Measurements from ENCODE around the gene GPR160.
A peak's percentile ranks its signal among the peaks of the same experiment; 100 is the strongest.

Gene GPR160

GRCh38 chr3:170128259-170128976 lies 90.6 kb downstream of the GPR160 start:
- peak; percentile 29 for DNase-seq

GRCh38 chr3:170128977-170129431 lies 91.2 kb downstream of the GPR160 start:
- peak; percentile 40 for DNase-seq

GRCh38 chr3:170130532-170130931 lies 92.7 kb downstream of the GPR160 start:
- no peak for DNase-seq

- peak; percentile 21 for DNase-seq
Observed at GRCh38 chr3:170132335-170132734, 94.5 kb downstream of the GPR160 start.

Data from activated CD4-positive, alpha-beta T cell treated with anti-CD3 and anti-CD28 coated beads, Interleukin-10, Interleukin-2, amounts not matched to agents 100 ng/mL and 50 ng/mL, durations not matched to agents 16 hours and 8 hours (primary cell).